Measurements from ENCODE around the gene KRT74. TPM values are rescaled to one million over a fixed set of nuclear protein-coding genes. Genes with fewer than 3 reads are reported as not detected.

KRT74 gene
- total and polyA plus RNA-seq, 5 experiments from 2014 or later: 0.26 TPM; not detected in 4

DNA sequence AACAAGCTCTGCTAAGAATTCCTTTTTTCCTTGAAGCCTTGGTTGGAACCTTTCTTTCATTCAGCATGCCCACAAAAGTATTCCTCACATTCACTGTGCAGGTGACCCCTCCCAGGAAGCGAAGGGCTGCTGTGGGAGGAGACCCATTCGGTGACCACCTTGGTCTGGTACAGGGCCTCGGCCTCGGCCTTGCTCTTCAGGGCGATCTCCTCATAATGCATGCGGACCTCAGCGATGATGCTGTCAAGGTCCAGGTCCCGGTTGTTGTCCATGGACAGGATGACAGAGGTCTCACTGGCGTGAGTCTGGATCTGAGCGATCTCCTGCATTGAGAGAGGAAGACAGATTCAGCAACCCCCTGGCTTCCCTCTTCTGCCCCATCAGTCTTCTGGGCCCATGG, 3.1 kb downstream of the KRT74 start:
- Mint-ChIP-seq H3K4me3 (no peak overlapping the region), H3K27me3 (peaks cover 2 to 43% (median 10%) of the 10 kb centered on the region in 5 donors), H3K36me3 (no peaks in the 10 kb centered on the region), H3K4me1 (peaks cover 0 to 25% (median 6%) of the 10 kb centered on the region in 4 donors), H3K27ac (no peak overlapping the region), H3K9me3 (peaks cover 0 to 1% (median 0%) of the 10 kb centered on the region in 9 donors)
- no peak for DNase-seq
- POLR2A ChIA-PET: no interaction called here
- ATAC-seq: no peak

DNA sequence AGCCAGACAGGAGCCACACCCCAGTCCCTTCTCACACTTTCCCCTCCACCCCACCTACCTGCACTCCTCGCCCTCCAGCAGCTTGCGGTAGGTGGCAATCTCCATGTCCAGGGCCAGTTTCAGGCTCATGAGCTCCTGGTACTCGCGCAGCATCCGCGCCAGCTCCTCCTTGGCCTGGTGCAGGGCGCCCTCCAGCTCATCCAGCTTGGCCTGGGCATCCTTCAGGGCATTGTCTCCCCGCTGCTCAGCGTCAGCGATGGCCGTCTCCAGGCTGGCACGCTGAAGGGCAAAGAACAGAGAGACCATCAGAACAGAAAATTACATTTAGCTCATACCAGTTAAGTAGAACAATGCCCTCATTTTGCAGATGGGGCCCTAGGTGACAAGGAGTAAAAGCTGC, 5.5 kb downstream of the KRT74 start:
- Mint-ChIP-seq H3K36me3 (no peaks in the 10 kb centered on the region), H3K4me1 (peaks cover 0 to 14% (median 2%) of the 10 kb centered on the region in 4 donors), H3K27me3 (peaks cover 2 to 46% (median 16%) of the 10 kb centered on the region in 5 donors), H3K4me3 (no peak overlapping the region), H3K27ac (peak overlapping the region in 1 of 10 donors; percentile 86), H3K9me3 (peaks cover 0 to 1% (median 0%) of the 10 kb centered on the region in 9 donors)
- DNase-seq (no peak), ATAC-seq (no peak)
- POLR2A ChIA-PET: no interaction called here

DNA sequence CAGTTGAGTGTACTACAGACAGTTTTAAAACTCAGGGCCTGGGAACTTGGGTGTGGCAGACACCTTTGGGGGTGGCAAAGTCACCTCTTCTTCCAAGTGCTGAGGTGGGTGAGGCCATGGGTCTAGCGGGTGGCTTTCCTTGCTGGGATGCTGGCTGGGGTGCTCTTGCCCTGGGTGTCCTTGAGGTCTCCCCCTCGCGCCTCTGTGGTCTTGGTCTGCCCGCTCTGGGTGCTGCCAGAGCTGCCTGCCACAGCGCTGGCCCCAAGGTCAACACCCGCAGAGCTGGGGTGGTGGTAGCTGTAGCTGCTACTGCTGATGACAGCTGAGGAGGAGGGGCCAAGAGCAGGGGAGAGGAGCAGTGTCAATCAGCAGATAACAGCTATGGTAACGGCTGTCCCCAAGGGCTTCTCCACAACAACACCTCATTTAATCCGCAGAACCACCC, 6.8 kb downstream of the KRT74 start:
- H3K36me3 Mint-ChIP-seq: no peaks in the 10 kb centered on the region
- H3K4me3 Mint-ChIP-seq: peak overlapping the region in 1 of 10 donors; percentile 58
- POLR2A ChIA-PET: interaction anchor here (0.8 kb wide), 1 partner anchor 8 kb away, joined by 3 read pairs; no protein-coding TSS in a partner anchor
- H3K9me3 Mint-ChIP-seq: no peaks in the 10 kb centered on the region
- peaks cover 2 to 36% (median 16%) of the 10 kb centered on the region in 5 donors for H3K27me3 Mint-ChIP-seq
- H3K4me1 Mint-ChIP-seq: peaks cover 0 to 14% (median 2%) of the 10 kb centered on the region in 4 donors
- peak overlapping the region in 4 of 10 donors; percentile 23 to 87 (median 72) for H3K27ac Mint-ChIP-seq
- ATAC-seq (no peak), DNase-seq (peak in 3 of 10 donors; percentile 19 to 72 (median 41))

DNA sequence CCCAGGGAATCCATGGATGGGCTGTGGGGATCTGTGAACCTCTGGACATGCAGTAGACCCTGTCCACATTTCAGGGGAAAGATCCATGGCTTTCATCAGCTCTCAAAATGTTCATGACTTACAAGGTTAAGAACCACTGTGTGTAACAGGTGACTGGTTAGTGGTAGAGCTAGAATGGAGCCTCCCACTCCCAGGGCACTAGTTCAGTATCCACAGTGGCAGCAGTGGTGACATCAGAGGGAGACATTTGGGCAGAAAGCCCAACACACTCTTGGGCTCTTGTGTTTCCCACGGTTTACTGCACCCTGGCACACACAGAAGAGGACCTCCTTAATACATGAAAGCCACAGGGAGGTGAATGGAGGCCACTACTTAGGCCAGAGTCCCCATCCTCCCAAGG, 9.1 kb downstream of the KRT74 start:
- Mint-ChIP-seq H3K27me3 (peaks cover 3 to 43% (median 23%) of the 10 kb centered on the region in 5 donors), H3K36me3 (no peaks in the 10 kb centered on the region), H3K27ac (peak overlapping the region in 1 of 10 donors; percentile 31), H3K9me3 (no peaks in the 10 kb centered on the region), H3K4me3 (no peak overlapping the region), H3K4me1 (peaks cover 0 to 22% (median 5%) of the 10 kb centered on the region in 4 donors)
- POLR2A ChIA-PET: no interaction called here
- ATAC-seq (no peak), DNase-seq (no peak)

DNA sequence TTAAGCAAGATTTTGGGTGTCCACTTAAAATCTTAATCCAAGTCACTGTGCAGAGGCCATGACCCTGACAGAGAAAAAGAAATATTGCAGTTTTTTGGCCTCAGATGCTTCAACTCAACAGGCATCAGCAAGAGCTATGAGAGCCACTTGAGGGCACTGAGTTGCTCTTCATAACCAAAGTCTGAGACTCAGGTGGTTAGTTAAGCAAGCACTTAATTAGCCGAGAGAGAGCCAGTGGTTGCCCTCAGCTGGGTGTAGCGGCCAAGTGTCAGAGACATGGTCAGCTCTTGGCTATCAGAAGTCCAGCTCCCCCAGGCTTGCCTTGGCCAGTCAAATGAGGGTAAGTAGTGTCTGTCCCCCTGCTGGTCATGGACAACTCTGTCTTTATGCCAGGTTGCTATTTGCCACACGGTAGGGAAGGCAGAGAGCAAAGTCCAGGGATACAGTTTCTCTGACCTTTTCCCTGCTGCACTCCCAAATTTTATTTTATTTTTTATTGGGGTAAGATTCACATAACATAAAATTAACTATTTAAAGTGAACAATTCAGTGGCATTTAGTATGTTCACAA, 11.7 kb downstream of the KRT74 start:
- H3K27me3 Mint-ChIP-seq: peaks cover 3 to 51% (median 26%) of the 10 kb centered on the region in 5 donors
- DNase-seq: no peak
- H3K4me3 Mint-ChIP-seq: no peak overlapping the region
- H3K9me3 Mint-ChIP-seq: no peaks in the 10 kb centered on the region
- no peaks in the 10 kb centered on the region for H3K36me3 Mint-ChIP-seq
- no peak for ATAC-seq
- POLR2A ChIA-PET: no interaction called here
- H3K4me1 Mint-ChIP-seq: peaks cover 0 to 30% (median 6%) of the 10 kb centered on the region in 4 donors
- no peak overlapping the region for H3K27ac Mint-ChIP-seq

DNA sequence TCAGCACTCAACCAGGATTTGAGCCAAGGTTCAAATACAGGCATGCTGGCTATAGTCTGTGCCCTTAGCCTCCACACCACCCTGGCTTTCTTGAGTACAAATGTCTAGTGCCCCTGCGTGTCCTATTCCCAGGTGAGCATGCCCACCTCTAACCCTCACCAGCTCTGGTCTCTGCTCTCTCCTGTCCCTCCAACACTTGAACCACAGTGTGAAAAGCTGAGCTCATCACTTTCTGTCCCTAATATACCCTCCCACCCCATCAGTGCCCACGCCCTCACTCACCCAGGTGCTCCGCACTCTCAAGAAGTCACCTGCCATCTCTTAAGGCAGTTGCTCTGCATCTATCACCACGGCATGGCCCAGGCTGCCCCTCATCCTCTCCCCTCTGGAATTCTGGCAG, 13.7 kb downstream of the KRT74 start:
- H3K27me3 Mint-ChIP-seq: peaks cover 3 to 47% (median 21%) of the 10 kb centered on the region in 5 donors
- ATAC-seq (no peak), DNase-seq (no peak)
- H3K36me3 Mint-ChIP-seq: no peaks in the 10 kb centered on the region
- H3K9me3 Mint-ChIP-seq: no peaks in the 10 kb centered on the region
- H3K4me3 Mint-ChIP-seq: no peak overlapping the region
- peaks cover 0 to 45% (median 6%) of the 10 kb centered on the region in 4 donors for H3K4me1 Mint-ChIP-seq
- H3K27ac Mint-ChIP-seq: peak overlapping the region in 1 of 10 donors; percentile 55
- POLR2A ChIA-PET: no interaction called here

DNA sequence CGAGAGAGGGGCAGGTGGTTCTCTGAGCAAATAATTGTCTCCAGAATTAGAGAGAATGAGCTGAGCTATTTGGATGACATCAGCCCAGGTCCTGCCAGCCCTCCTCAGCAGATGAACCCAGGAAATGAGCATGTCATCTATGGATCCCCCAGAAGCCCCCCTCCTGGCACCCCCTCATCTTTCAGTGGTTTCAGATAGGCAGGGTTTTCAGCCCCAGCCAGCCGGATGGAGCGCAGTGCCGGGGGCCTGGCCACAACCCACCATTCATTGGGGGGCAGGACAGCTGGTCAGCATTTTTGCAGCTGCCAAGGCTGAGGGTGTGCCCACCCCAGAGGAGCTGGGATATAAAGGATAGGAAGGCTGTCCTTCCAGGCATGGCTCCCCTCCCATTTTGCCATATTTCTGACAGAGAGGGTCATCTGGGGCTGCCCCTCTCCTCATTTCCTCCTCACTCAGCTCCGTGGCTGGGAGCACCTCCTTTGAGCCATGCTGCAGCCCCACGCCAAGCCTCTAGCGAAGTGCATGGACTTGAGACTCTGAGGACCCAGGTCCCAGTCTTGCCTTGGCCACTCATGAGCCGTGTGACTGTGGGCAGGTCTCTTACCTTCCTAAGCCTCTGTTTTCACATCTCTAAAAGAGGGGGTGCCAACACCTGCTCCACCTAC, 14.7 kb downstream of the KRT74 start:
- peaks cover 0 to 47% (median 6%) of the 10 kb centered on the region in 4 donors for H3K4me1 Mint-ChIP-seq
- peak overlapping the region in 3 of 10 donors; percentile 10 to 91 (median 22) for H3K27ac Mint-ChIP-seq
- no peaks in the 10 kb centered on the region for H3K9me3 Mint-ChIP-seq
- no peak for ATAC-seq
- peak overlapping the region in 1 of 10 donors; percentile 81 for H3K4me3 Mint-ChIP-seq
- POLR2A ChIA-PET: no interaction called here
- no peaks in the 10 kb centered on the region for H3K36me3 Mint-ChIP-seq
- DNase-seq: peak in 1 of 10 donors; percentile 22
- peaks cover 3 to 56% (median 19%) of the 10 kb centered on the region in 5 donors for H3K27me3 Mint-ChIP-seq

DNA sequence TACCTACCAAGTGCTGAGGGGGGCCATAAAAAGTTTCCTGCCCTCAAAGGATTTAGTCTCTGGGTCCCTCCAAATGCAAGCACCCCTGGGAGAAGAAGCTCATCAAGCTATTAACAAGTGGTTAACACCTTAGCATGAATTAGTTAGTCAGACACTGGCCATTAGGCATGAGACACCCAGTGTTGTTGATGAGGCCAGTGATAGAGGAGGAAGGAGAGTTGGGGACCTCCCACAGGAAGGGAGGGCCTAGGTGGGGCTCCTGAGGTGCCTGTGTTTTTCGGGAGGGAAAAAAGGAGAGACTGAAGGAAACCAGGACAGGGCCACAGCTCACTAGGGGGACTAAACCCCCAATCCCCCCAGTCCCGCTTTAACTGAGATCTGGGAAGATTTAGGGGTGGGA, 16.2 kb downstream of the KRT74 start:
- H3K27me3 Mint-ChIP-seq: peaks cover 1 to 56% (median 16%) of the 10 kb centered on the region in 5 donors
- peak overlapping the region in 2 of 10 donors; percentile 32 to 52 for H3K4me3 Mint-ChIP-seq
- no peaks in the 10 kb centered on the region for H3K36me3 Mint-ChIP-seq
- peaks cover 0 to 47% (median 6%) of the 10 kb centered on the region in 4 donors for H3K4me1 Mint-ChIP-seq
- no peaks in the 10 kb centered on the region for H3K9me3 Mint-ChIP-seq
- no peak for ATAC-seq
- POLR2A ChIA-PET: no interaction called here
- peak overlapping the region in 1 of 10 donors; percentile 68 for H3K27ac Mint-ChIP-seq
- no peak for DNase-seq

DNA sequence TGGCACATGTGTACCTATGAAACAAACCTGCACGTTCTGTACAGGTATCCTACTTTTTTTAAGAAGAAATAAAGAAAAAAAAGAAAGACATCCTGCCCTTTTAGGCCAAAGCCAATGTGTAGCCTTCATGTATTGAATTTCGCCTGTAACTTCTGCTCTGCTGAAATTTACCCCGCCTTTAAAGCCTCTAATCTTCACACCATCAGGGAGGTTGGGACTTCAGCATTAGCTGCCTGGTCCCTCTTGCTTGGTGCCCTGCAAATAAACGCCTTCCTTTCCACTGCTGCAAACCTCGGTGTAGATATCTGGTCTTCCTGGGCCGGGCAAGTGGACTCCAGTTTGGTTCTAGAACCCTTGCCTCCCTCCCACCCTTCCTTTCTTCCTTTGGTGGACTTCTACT, 18.1 kb downstream of the KRT74 start:
- ATAC-seq (no peak), DNase-seq (no peak)
- peaks cover 0 to 46% (median 5%) of the 10 kb centered on the region in 4 donors for H3K4me1 Mint-ChIP-seq
- H3K27ac Mint-ChIP-seq: peak overlapping the region in 4 of 10 donors; percentile 24 to 88 (median 66)
- H3K27me3 Mint-ChIP-seq: peaks cover 1 to 62% (median 15%) of the 10 kb centered on the region in 5 donors
- H3K4me3 Mint-ChIP-seq: peak overlapping the region in 1 of 10 donors; percentile 12
- POLR2A ChIA-PET: no interaction called here
- H3K36me3 Mint-ChIP-seq: no peaks in the 10 kb centered on the region
- no peaks in the 10 kb centered on the region for H3K9me3 Mint-ChIP-seq

DNA sequence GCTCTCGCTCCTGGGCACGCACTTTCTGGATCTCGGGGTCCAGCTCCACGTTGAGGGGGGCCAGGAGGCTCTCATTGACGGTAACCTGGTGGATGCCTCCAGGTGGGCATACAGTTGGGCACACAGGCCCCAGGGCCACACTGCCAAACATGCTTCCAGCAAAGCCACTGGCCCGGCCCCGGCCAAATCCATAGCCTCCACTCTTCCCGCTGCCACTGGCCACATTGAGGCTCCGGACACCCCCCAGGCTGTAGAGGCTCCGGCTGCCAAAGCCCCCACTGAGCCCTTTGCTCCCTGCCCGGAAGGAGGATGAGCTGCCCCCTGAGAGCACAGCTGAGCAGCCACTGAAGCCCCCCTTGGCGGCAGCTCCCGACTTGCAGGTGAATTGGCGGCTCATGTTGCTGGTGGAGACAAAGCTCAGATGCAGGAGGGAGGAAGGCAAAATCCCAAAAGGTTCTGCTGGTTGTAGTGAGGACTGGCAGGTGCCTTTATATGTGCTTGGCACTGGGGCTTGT, 20.9 kb downstream of the KRT74 start, which contains the start of gene KRT71:
Gene KRT71, minus strand, starts transcription at position 465 of the 515 bp plus-strand sequence. Its CDS starts 68 bp downstream, at position 397.
- H3K36me3 Mint-ChIP-seq: no peaks in the 10 kb centered on the region
- DNase-seq (no peak), ATAC-seq (no peak)
- H3K27ac Mint-ChIP-seq: peak within 1 kb of the TSS in 3 of 10 donors; percentile 15 to 49 (median 26)
- peaks cover 0 to 25% (median 4%) of the 10 kb centered on the region in 4 donors for H3K4me1 Mint-ChIP-seq
- POLR2A ChIA-PET: no interaction called here
- H3K9me3 Mint-ChIP-seq: no peaks in the 10 kb centered on the region
- no peak within 1 kb of the TSS for H3K4me3 Mint-ChIP-seq
- peaks cover 1 to 55% (median 6%) of the 10 kb centered on the region in 5 donors for H3K27me3 Mint-ChIP-seq

DNA sequence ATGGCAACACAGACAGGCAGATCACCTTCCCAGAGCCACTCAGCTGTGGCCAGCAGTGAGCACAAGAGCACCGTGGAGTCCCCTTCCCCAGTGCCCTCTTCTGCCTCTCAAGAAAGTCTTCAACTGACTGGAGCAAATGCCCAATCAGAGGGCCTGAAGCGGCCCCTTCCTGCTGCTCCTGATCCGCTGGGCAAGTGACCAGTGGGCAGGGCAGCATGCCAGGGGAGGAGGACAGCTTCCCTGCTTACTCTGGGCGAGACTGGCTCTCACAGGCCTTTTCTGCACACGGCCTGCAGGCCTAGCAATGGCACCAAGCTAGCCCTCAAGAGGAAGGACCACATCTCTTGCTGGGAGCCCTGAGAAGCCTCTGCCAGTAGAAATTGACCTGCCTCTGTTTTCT, 21.6 kb downstream of the KRT74 start:
- Mint-ChIP-seq H3K27me3 (peaks cover 1 to 49% (median 3%) of the 10 kb centered on the region in 5 donors), H3K4me1 (peaks cover 2 to 22% (median 5%) of the 10 kb centered on the region in 4 donors), H3K27ac (no peak overlapping the region), H3K36me3 (no peaks in the 10 kb centered on the region), H3K9me3 (no peaks in the 10 kb centered on the region), H3K4me3 (no peak overlapping the region)
- ATAC-seq (no peak), DNase-seq (no peak)
- POLR2A ChIA-PET: no interaction called here

DNA sequence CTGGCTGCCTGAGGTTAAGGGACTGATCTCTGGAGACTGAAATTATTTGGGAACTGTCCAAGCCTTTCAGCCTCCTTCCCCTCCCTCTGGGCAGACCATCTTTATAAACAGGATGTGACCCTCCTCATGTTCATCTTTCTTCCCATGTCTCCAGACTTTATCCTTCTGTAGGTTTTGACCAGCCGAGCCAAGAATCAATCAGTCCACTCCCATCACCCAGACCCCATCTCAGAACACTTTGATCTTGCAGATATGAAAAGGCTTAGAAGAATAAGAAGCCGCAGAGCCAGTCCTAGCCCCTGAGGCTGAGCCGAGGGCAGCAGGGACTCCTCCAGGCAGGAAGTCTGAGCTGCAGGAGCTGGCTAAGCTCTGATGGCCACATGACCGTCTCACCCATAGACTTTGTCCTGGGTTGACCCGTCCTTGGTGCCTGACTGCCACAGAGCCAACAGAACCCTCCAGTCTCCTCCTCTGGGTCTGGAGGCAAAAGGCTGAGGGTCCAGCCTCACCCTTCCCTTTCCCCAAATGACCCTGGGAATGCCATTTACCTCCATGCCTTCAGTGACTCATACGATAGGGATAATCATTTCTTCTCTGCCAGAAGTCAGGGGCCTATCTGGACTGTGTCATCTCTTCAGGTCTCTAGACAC, 22.3 kb downstream of the KRT74 start:
- Mint-ChIP-seq H3K36me3 (no peaks in the 10 kb centered on the region), H3K27ac (peak overlapping the region in 1 of 10 donors; percentile 28), H3K27me3 (peaks cover 1 to 51% (median 3%) of the 10 kb centered on the region in 5 donors), H3K9me3 (no peaks in the 10 kb centered on the region), H3K4me1 (peaks cover 2 to 16% (median 5%) of the 10 kb centered on the region in 4 donors), H3K4me3 (no peak overlapping the region)
- DNase-seq (no peak), ATAC-seq (no peak)
- POLR2A ChIA-PET: no interaction called here

All from naive thymus-derived CD8-positive, alpha-beta T cell (primary cell).